Measurements from ENCODE around the gene PRKN. TPM values are rescaled to one million over a fixed set of nuclear protein-coding genes. Genes with fewer than 3 reads are reported as not detected.

PRKN gene
- total RNA-seq, 1 experiment from 2014 or later = not detected

- Histone ChIP-seq H3K9me2 (ENCODE audit: insufficient read depth) (no peaks in the 10 kb centered on the region), H3K4me2 (no peak overlapping the region), H2AFZ (no peak overlapping the region), H4K20me1 (ENCODE audit: insufficient read depth) (no peaks in the 10 kb centered on the region), H3K27me3 (ENCODE audit: insufficient read depth, low read depth) (0 out of 2 replicates have a peak, but pooled peaks cover 7% of the 10 kb centered on the region), H3K9me3 (ENCODE audit: insufficient read depth, low read depth) (no peaks in the 10 kb centered on the region), H3K4me3 (no peak overlapping the region), H3K27ac (no peak overlapping the region), H3K79me2 (ENCODE audit: low read depth) (no peaks in the 10 kb centered on the region), H3F3A (ENCODE audit: insufficient read depth, low read depth) (no peaks in the 10 kb centered on the region), H3K36me3 (ENCODE audit: low read depth) (no peaks in the 10 kb centered on the region), H3K4me1 (replicated peaks; ENCODE audit: insufficient read depth) (no peaks in the 10 kb centered on the region)
- CTCF ChIA-PET = no interaction called here
- POLR2A ChIA-PET (ENCODE audit: unreplicated experiment) = no interaction called here
- DNase-seq = no peak
- intact Hi-C loops (cut with micrococcal nuclease; ENCODE audit: unreplicated experiment) = no loop called here
- BruUV-seq (replicated peaks) = no TSS peak
- TF ChIP-seq, protein P1, sequence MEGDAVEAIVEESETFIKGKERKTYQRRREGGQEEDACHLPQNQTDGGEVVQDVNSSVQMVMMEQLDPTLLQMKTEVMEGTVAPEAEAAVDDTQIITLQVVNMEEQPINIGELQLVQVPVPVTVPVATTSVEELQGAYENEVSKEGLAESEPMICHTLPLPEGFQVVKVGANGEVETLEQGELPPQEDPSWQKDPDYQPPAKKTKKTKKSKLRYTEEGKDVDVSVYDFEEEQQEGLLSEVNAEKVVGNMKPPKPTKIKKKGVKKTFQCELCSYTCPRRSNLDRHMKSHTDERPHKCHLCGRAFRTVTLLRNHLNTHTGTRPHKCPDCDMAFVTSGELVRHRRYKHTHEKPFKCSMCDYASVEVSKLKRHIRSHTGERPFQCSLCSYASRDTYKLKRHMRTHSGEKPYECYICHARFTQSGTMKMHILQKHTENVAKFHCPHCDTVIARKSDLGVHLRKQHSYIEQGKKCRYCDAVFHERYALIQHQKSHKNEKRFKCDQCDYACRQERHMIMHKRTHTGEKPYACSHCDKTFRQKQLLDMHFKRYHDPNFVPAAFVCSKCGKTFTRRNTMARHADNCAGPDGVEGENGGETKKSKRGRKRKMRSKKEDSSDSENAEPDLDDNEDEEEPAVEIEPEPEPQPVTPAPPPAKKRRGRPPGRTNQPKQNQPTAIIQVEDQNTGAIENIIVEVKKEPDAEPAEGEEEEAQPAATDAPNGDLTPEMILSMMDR (conservative IDR thresholded peaks at IDR 0.05) = no peak
- TF ChIP-seq EZH2 (IDR thresholded peaks at IDR 0.05; ENCODE audit: low read depth) = no peak
Measured at GRCh38 chr6:162706232-162706631, 21.3 kb downstream of the PRKN start.

GRCh38 chr6:162705736-162706135 is 21.8 kb downstream of the PRKN start:
- H4K20me1 ChIP-seq (ENCODE audit: insufficient read depth) = no peaks in the 10 kb centered on the region
- H3F3A ChIP-seq (ENCODE audit: insufficient read depth, low read depth) = no peaks in the 10 kb centered on the region
- DNase-seq = no peak
- no peak overlapping the region for H3K4me2 ChIP-seq
- H3K9me3 ChIP-seq (ENCODE audit: insufficient read depth, low read depth) = no peaks in the 10 kb centered on the region
- TF ChIP-seq, protein P1 (conservative IDR thresholded peaks at IDR 0.05) = no peak
- no peak for TF ChIP-seq EZH2 (IDR thresholded peaks at IDR 0.05; ENCODE audit: low read depth)
- no peak overlapping the region for H2AFZ ChIP-seq
- intact Hi-C loops (cut with micrococcal nuclease; ENCODE audit: unreplicated experiment) = no loop called here
- H3K27me3 ChIP-seq (ENCODE audit: insufficient read depth, low read depth) = 0 out of 2 replicates have a peak, but pooled peaks cover 7% of the 10 kb centered on the region
- H3K79me2 ChIP-seq (ENCODE audit: low read depth) = no peaks in the 10 kb centered on the region
- no peaks in the 10 kb centered on the region; the same call in 1 of the 2 replicates for H3K9me2 ChIP-seq (ENCODE audit: insufficient read depth)
- no TSS peak for BruUV-seq (replicated peaks)
- POLR2A ChIA-PET (ENCODE audit: unreplicated experiment) = no interaction called here
- no peak overlapping the region for H3K27ac ChIP-seq
- H3K36me3 ChIP-seq (ENCODE audit: low read depth) = no peaks in the 10 kb centered on the region
- no peaks in the 10 kb centered on the region for H3K4me1 ChIP-seq (replicated peaks; ENCODE audit: insufficient read depth)
- no peak overlapping the region for H3K4me3 ChIP-seq
- CTCF ChIA-PET = no interaction called here

- Histone ChIP-seq H3F3A (ENCODE audit: insufficient read depth, low read depth) (no peaks in the 10 kb centered on the region), H3K9me2 (ENCODE audit: insufficient read depth) (no peaks in the 10 kb centered on the region; the same call in 1 of the 2 replicates), H4K20me1 (ENCODE audit: insufficient read depth) (no peaks in the 10 kb centered on the region), H2AFZ (no peak overlapping the region), H3K4me1 (replicated peaks; ENCODE audit: insufficient read depth) (no peaks in the 10 kb centered on the region), H3K27ac (no peak overlapping the region), H3K4me2 (no peak overlapping the region), H3K36me3 (ENCODE audit: low read depth) (no peaks in the 10 kb centered on the region), H3K79me2 (ENCODE audit: low read depth) (no peaks in the 10 kb centered on the region), H3K4me3 (no peak overlapping the region), H3K9me3 (ENCODE audit: insufficient read depth, low read depth) (no peaks in the 10 kb centered on the region), H3K27me3 (ENCODE audit: insufficient read depth, low read depth) (0 out of 2 replicates have a peak, but pooled peaks cover 7% of the 10 kb centered on the region)
- TF ChIP-seq, protein P1 (conservative IDR thresholded peaks at IDR 0.05) = no peak
- TF ChIP-seq EZH2 (IDR thresholded peaks at IDR 0.05; ENCODE audit: low read depth) = no peak
- no TSS peak for BruUV-seq (replicated peaks)
- intact Hi-C loops (cut with micrococcal nuclease; ENCODE audit: unreplicated experiment) = no loop called here
- ChIA-PET CTCF (no interaction called here), POLR2A (ENCODE audit: unreplicated experiment) (no interaction called here)
- no peak for DNase-seq
Measured at GRCh38 chr6:162704001-162704400, 23.6 kb downstream of the PRKN start.
